ENCODE data around the gene RAB3GAP2. TPM values are rescaled to one million over a fixed set of nuclear protein-coding genes. Genes with fewer than 3 reads are reported as not detected.
"Not testable (repeated sequence)": the region's sequence is repeated elsewhere in the genome, so short reads cannot be mapped to it uniquely, and the experiment has no call there.

Gene RAB3GAP2
- total RNA-seq, 1 donor from 2014 or later: 21.6 TPM

GRCh38 chr1:220315070-220315839, 43.0 kb upstream of the RAB3GAP2 start:
- no peak for DNase-seq (ENCODE audit: low read depth)
- no peak overlapping the region for H3K4me3 ChIP-seq (ENCODE audit: low read depth, low read length)
- TF ChIP-seq CTCF (conservative IDR thresholded peaks at IDR 0.05; ENCODE audit: low read depth, low read length): no peak

GRCh38 chr1:220313576-220313975, 41.3 kb upstream of the RAB3GAP2 start:
- TF ChIP-seq CTCF (conservative IDR thresholded peaks at IDR 0.05; ENCODE audit: low read depth, low read length): no peak
- DNase-seq (ENCODE audit: low read depth): no peak
- no peak overlapping the region for H3K4me3 ChIP-seq (ENCODE audit: low read depth, low read length)

GRCh38 chr1:220310147-220310546, 37.9 kb upstream of the RAB3GAP2 start:
- H3K4me3 ChIP-seq (ENCODE audit: low read depth, low read length); DNase-seq (ENCODE audit: low read depth): not testable (repeated sequence)

GRCh38 chr1:220307607-220308006, 35.4 kb upstream of the RAB3GAP2 start:
- no peak for DNase-seq (ENCODE audit: low read depth)
- TF ChIP-seq CTCF (conservative IDR thresholded peaks at IDR 0.05; ENCODE audit: low read depth, low read length): no peak
- no peak overlapping the region for H3K4me3 ChIP-seq (ENCODE audit: low read depth, low read length)

GRCh38 chr1:220306339-220306738, 34.1 kb upstream of the RAB3GAP2 start:
- H3K4me3 ChIP-seq (ENCODE audit: low read depth, low read length): no peak overlapping the region
- TF ChIP-seq CTCF (conservative IDR thresholded peaks at IDR 0.05; ENCODE audit: low read depth, low read length): no peak
- DNase-seq (ENCODE audit: low read depth): no peak

GRCh38 chr1:220303871-220304270, 31.6 kb upstream of the RAB3GAP2 start:
- H3K4me3 ChIP-seq (ENCODE audit: low read depth, low read length): no peak overlapping the region
- TF ChIP-seq CTCF (conservative IDR thresholded peaks at IDR 0.05; ENCODE audit: low read depth, low read length): no peak
- no peak for DNase-seq (ENCODE audit: low read depth)

GRCh38 chr1:220301630-220302029, 29.4 kb upstream of the RAB3GAP2 start:
- TF ChIP-seq CTCF (conservative IDR thresholded peaks at IDR 0.05; ENCODE audit: low read depth, low read length): no peak
- no peak for DNase-seq (ENCODE audit: low read depth)
- no peak overlapping the region for H3K4me3 ChIP-seq (ENCODE audit: low read depth, low read length)

All from epithelial cell of proximal tubule (primary cell).